ENCODE measurements around the gene DOCK10.

The DOCK10 gene

GRCh38 chr2:224994242-224994823 lies 47.9 kb downstream of the DOCK10 start:
- ChIA-PET CTCF (no interaction called here), POLR2A (ENCODE audit: low non-redundant PET) (no interaction called here)
- TF ChIP-seq CTCF (conservative IDR thresholded peaks at IDR 0.05; ENCODE audit: low read depth): no peak
- no peak overlapping the region for H3K27ac ChIP-seq
- no peak for DNase-seq (ENCODE audit: low spot score)

- CTCF ChIA-PET: interaction anchor here (1.0 kb wide), 1 partner anchor 50 kb away, joined by 3 read pairs; no protein-coding TSS in a partner anchor
- DNase-seq (ENCODE audit: low spot score): no peak
- POLR2A ChIA-PET (ENCODE audit: low non-redundant PET): no interaction called here
- no peak overlapping the region for H3K27ac ChIP-seq
- no peak for TF ChIP-seq CTCF (conservative IDR thresholded peaks at IDR 0.05; ENCODE audit: low read depth)
These were observed 51.6 kb downstream of the DOCK10 start for GRCh38 chr2:224990710-224991109.

GRCh38 chr2:224987733-224988132 lies 54.5 kb downstream of the DOCK10 start:
- H3K27ac ChIP-seq: no peak overlapping the region
- ChIA-PET POLR2A (ENCODE audit: low non-redundant PET) (no interaction called here), CTCF (interaction anchor here (1.2 kb wide), 1 partner anchor 14 kb away, joined by 4 read pairs; no protein-coding TSS in a partner anchor)
- no peak for TF ChIP-seq CTCF (conservative IDR thresholded peaks at IDR 0.05; ENCODE audit: low read depth)
- no peak for DNase-seq (ENCODE audit: low spot score)

- TF ChIP-seq CTCF (conservative IDR thresholded peaks at IDR 0.05; ENCODE audit: low read depth): no peak
- POLR2A ChIA-PET (ENCODE audit: low non-redundant PET): no interaction called here
- DNase-seq (ENCODE audit: low spot score): no peak
- CTCF ChIA-PET: interaction anchor here (1.0 kb wide), 1 partner anchor 18 kb away, joined by 4 read pairs; no protein-coding TSS in a partner anchor
- H3K27ac ChIP-seq: no peak overlapping the region
These were observed 55.8 kb downstream of the DOCK10 start for GRCh38 chr2:224986477-224986876.

GRCh38 chr2:224984637-224985036 lies 57.6 kb downstream of the DOCK10 start:
- no peak for DNase-seq (ENCODE audit: low spot score)
- no peak for TF ChIP-seq CTCF (conservative IDR thresholded peaks at IDR 0.05; ENCODE audit: low read depth)
- ChIA-PET POLR2A (ENCODE audit: low non-redundant PET) (no interaction called here), CTCF (no interaction called here)
- H3K27ac ChIP-seq: no peak overlapping the region

- no peak overlapping the region for H3K27ac ChIP-seq
- CTCF ChIA-PET: no interaction called here
- no peak for DNase-seq (ENCODE audit: low spot score)
- TF ChIP-seq CTCF (conservative IDR thresholded peaks at IDR 0.05; ENCODE audit: low read depth): no peak
- POLR2A ChIA-PET (ENCODE audit: low non-redundant PET): no interaction called here
These were observed 58.3 kb downstream of the DOCK10 start for GRCh38 chr2:224983712-224984554.
